ENCODE measurements around the gene MALRD1. TPM values are rescaled to one million over a fixed set of nuclear protein-coding genes. Genes with fewer than 3 reads are reported as not detected.

MALRD1 gene
- total RNA-seq, 4 donors from 2014 or later, result 0.94 to 4.5 (median 2.3) TPM; not detected in 1

DNA sequence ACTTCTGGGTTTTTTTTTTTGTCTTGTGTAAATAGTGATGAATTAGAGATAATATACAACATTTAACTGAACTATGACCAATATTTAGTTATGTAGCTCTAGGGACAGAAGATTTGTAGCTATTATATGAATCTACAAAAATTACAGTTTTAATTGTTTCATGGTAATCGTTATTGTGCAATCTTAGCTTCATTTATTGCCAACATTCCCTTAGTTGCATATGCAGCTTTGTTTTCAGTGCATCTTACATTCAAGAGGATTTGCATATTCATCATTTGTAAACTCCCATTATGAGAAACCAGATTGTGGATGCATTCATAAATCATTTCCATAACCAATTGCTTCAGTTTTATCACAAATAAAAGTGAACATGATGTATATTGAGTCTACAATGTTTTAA, 68.8 kb downstream of the MALRD1 start:
- intact Hi-C loops (cut with DNase I), result no loop called here
- Histone ChIP-seq H3K27ac (no peak overlapping the region), H3K4me1 (no peaks in the 10 kb centered on the region), H3K4me3 (replicated peaks in 1 of 3) (no peak overlapping the region), H3K9me3 (no peaks in the 10 kb centered on the region), H3K27me3 (no peaks in the 10 kb centered on the region), H3K36me3 (no peaks in the 10 kb centered on the region)
- no peak for DNase-seq
- WGBS, 2 donors, result 78 to 87% methylated on average over 1 of the region's 1 CpG
- TF ChIP-seq, protein P1, sequence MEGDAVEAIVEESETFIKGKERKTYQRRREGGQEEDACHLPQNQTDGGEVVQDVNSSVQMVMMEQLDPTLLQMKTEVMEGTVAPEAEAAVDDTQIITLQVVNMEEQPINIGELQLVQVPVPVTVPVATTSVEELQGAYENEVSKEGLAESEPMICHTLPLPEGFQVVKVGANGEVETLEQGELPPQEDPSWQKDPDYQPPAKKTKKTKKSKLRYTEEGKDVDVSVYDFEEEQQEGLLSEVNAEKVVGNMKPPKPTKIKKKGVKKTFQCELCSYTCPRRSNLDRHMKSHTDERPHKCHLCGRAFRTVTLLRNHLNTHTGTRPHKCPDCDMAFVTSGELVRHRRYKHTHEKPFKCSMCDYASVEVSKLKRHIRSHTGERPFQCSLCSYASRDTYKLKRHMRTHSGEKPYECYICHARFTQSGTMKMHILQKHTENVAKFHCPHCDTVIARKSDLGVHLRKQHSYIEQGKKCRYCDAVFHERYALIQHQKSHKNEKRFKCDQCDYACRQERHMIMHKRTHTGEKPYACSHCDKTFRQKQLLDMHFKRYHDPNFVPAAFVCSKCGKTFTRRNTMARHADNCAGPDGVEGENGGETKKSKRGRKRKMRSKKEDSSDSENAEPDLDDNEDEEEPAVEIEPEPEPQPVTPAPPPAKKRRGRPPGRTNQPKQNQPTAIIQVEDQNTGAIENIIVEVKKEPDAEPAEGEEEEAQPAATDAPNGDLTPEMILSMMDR (IDR thresholded peaks at IDR 0.05), result no peak
- TF ChIP-seq POLR2A (IDR thresholded peaks at IDR 0.05), result no peak

DNA sequence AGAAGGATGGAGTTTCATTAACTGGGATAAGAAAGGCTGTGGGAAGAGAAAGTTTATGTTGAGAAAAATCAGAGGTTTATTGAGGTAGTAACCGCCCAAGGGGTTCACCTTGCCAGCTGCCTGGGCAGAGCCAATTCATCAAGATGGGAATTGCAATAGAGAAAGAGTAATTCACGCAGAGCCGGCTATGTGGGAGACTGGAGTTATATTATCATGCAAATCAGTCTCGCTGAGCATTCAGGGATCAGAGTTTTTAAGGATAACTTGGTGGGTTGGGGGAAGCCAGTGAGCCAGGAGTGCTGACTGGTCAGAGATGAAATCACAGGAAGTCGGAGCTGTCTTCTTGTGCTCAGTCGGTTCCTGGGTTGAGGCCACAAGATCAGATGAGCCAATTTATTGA, 70.6 kb downstream of the MALRD1 start:
- 62 to 63% methylated on average over 6 of the region's 6 CpGs for WGBS, 2 donors
- no peaks in the 10 kb centered on the region for H3K9me3 ChIP-seq
- no peak overlapping the region for H3K4me3 ChIP-seq (replicated peaks in 1 of 3)
- H3K36me3 ChIP-seq, result no peaks in the 10 kb centered on the region
- no peaks in the 10 kb centered on the region for H3K4me1 ChIP-seq
- intact Hi-C loops (cut with DNase I), result no loop called here
- no peaks in the 10 kb centered on the region for H3K27me3 ChIP-seq
- TF ChIP-seq, protein P1 (IDR thresholded peaks at IDR 0.05), result no peak
- TF ChIP-seq POLR2A (IDR thresholded peaks at IDR 0.05), result no peak
- no peak for DNase-seq
- H3K27ac ChIP-seq, result no peak overlapping the region

DNA sequence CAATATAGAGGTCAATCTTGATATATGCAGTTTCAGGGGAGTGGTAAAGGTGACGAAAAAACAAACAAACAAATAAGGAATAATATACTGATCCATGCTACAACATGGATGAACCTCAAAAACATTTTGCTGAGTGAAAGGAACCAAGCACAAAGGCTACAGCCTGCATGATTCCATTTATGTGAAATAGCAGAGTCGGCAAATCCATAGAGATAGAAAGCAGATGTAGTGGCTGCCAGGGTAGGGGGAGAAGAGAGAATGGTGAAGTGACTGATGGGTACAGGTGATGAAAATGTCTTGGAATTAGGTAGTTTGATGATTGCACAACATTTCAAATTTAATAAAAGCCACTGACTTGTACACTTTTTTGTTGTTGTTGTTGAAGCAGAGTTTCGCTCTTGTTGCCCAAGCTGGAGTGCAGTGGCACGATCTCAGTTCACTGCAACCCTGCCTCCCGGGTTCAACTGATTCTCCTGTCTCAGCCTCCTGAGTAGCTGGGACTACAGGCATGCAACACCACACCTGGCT, 71.8 kb downstream of the MALRD1 start:
- no peak for TF ChIP-seq POLR2A (IDR thresholded peaks at IDR 0.05)
- TF ChIP-seq, protein P1 (IDR thresholded peaks at IDR 0.05), result no peak
- Histone ChIP-seq H3K9me3 (no peaks in the 10 kb centered on the region), H3K4me1 (no peaks in the 10 kb centered on the region), H3K27me3 (no peaks in the 10 kb centered on the region), H3K4me3 (replicated peaks in 1 of 3) (no peak overlapping the region), H3K36me3 (no peaks in the 10 kb centered on the region), H3K27ac (no peak overlapping the region)
- WGBS, 2 donors, result 89 to 90% methylated on average over 5 of the region's 5 CpGs
- intact Hi-C loops (cut with DNase I), result no loop called here
- DNase-seq, result no peak

DNA sequence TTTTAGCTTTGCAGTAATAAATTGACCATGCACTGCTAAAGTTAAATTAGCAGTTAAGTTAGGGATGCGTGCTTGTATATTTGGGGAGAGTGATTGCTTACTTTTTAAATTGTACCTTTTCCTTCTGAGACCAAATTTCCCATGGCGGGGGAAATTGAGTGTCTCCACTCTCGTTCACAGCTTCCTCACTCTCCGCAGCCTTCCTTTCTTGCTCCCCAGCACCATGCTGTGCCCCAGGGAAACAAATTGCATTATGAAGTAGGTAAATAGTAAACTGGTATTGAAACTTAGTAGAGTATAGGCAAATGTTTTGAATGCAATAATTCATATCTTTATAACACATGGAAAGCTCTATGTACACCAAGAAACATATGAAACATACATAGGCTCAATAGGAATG, 85.4 kb downstream of the MALRD1 start:
- no peak overlapping the region for H3K4me3 ChIP-seq (replicated peaks in 1 of 3)
- H3K27me3 ChIP-seq, result no peaks in the 10 kb centered on the region
- H3K27ac ChIP-seq, result no peak overlapping the region
- H3K36me3 ChIP-seq, result no peaks in the 10 kb centered on the region
- WGBS, 2 donors, result 69 to 73% methylated on average over 4 of the region's 4 CpGs
- TF ChIP-seq, protein P1 (IDR thresholded peaks at IDR 0.05), result no peak
- no peak for TF ChIP-seq POLR2A (IDR thresholded peaks at IDR 0.05)
- DNase-seq, result no peak
- no peaks in the 10 kb centered on the region for H3K4me1 ChIP-seq
- no peaks in the 10 kb centered on the region for H3K9me3 ChIP-seq
- intact Hi-C loops (cut with DNase I), result no loop called here

DNA sequence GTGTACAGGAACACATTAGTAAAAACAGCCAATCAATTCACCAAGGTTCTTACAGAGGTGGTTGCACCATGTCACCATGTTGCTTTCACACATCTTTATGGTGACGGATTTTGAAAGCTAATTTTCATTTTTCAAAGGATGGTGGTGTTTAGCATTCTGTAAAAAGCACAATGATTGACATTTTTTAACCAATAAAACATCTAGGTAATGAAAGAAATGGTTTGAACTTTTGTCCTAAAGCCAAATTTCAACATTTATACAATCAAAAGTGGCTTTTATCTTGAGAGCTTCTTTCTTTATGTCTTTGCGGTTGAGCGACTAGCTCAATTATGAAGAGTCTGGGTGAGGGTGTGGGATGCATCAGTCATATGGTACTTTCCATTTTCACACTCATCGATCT, 94.4 kb downstream of the MALRD1 start:
- intact Hi-C loops (cut with DNase I), result no loop called here
- no peak overlapping the region for H3K27ac ChIP-seq
- no peak overlapping the region for H3K4me3 ChIP-seq (replicated peaks in 1 of 3)
- H3K27me3 ChIP-seq, result no peaks in the 10 kb centered on the region
- no peak for DNase-seq
- no peaks in the 10 kb centered on the region for H3K36me3 ChIP-seq
- 89 to 92% methylated on average over 4 of the region's 4 CpGs for WGBS, 2 donors
- TF ChIP-seq POLR2A (IDR thresholded peaks at IDR 0.05), result no peak
- TF ChIP-seq, protein P1 (IDR thresholded peaks at IDR 0.05), result no peak
- no peaks in the 10 kb centered on the region for H3K9me3 ChIP-seq
- no peaks in the 10 kb centered on the region for H3K4me1 ChIP-seq

All from thyroid gland (tissue), 4 donors.